Smooth muscle cell (in vitro differentiated cells): ENCODE results near the gene GPC6. TPM values are rescaled to one million over a fixed set of nuclear protein-coding genes. Genes with fewer than 3 reads are reported as not detected.
A peak's percentile ranks its signal among the peaks of the same experiment; 100 is the strongest.

Experiments used
- DNase-seq: peaks from one replicate; lab custom pipeline; 2025; ENCODE audit not compliant: unreplicated experiment; lab: John Stamatoyannopoulos, UW
- H2AFZ ChIP-seq: fragments of 200-600 bp; sonication (generic); 2 replicates; pipeline ENCODE4 v1.6.0; 2016; ENCODE audit warnings: antibody characterized with exemption, low read depth, mild to moderate bottlenecking
- H3F3A ChIP-seq: fragments of 200-600 bp; sonication (generic); 2 replicates; pipeline ENCODE4 v1.6.0; 2017; ENCODE audit warnings: antibody characterized with exemption, low read depth
- H3K27ac ChIP-seq: fragments of 200-600 bp; sonication (generic); 2 replicates; pipeline ENCODE4 v1.5.1; 2016; ENCODE audit warnings: low read depth, mild to moderate bottlenecking
- H3K27me3 ChIP-seq: fragments of 200-600 bp; sonication (generic); 2 replicates; pipeline ENCODE4 v1.6.1; 2016; ENCODE audit warnings: low read depth, mild to moderate bottlenecking
- H3K36me3 ChIP-seq: fragments of 200-600 bp; sonication (generic); 2 replicates; pipeline ENCODE4 v1.5.1; 2016; ENCODE audit warnings: low read depth
- H3K4me1 ChIP-seq: fragments of 200-600 bp; sonication (generic); 2 replicates; pipeline ENCODE4 v1.5.1; 2016; ENCODE audit warnings: low read depth
- H3K4me2 ChIP-seq: fragments of 200-600 bp; sonication (generic); 2 replicates; pipeline ENCODE4 v1.6.0; 2016; ENCODE audit warnings: mild to moderate bottlenecking
- H3K4me3 ChIP-seq: fragments of 200-600 bp; sonication (generic); 2 replicates; pipeline ENCODE4 v1.5.1; 2016; ENCODE audit warnings: mild to moderate bottlenecking
- H3K79me2 ChIP-seq: fragments of 200-600 bp; sonication (generic); 2 replicates; pipeline ENCODE4 v1.6.0; 2016; ENCODE audit warnings: low read depth, mild to moderate bottlenecking
- H3K9ac ChIP-seq: fragments of 200-600 bp; sonication (generic); 2 replicates; pipeline ENCODE4 v1.6.0; 2016; ENCODE audit warnings: low read depth
- H3K9me3 ChIP-seq: fragments of 200-600 bp; sonication (generic); replicated peaks from 2 replicates; pipeline ENCODE4 v1.5.1; 2016; ENCODE audit warnings: low read depth
- H4K20me1 ChIP-seq: fragments of 200-600 bp; sonication (generic); 2 replicates; pipeline ENCODE4 v1.6.0; 2016; ENCODE audit warnings: low read depth
- CTCF ChIP-seq: fragments of 200-600 bp; sonication (generic); IDR thresholded peaks from 2 replicates; pipeline ENCODE4 v1.5.1; 2017; ENCODE audit warnings: borderline replicate concordance, mild to moderate bottlenecking, antibody characterized with exemption; ENCODE audit not compliant: insufficient read depth, poor library complexity, severe bottlenecking
- WGBS: methylation state at CpG from one replicate; pipeline ENCODE4 v1.1.7; 2016; ENCODE audit warnings: low lambda C conversion rate; 5-methylcytosine and 5-hydroxymethylcytosine counted together
- polyA plus RNA-seq: library from polyadenylated mRNA; unstranded; fragments of >200 nt; fragmentation: Nextera tagmentation; extraction: Ambion mirVana; gene quantifications from 2 replicates; pipeline ENCODE4 v1.2.1, GENCODE V29; 2016
- total RNA-seq: library from RNA; depleted of rRNA; stranded (reverse); fragments of >200 nt; gene quantifications from 2 replicates; pipeline ENCODE4 v1.2.3, GENCODE V29; 2014

The GPC6 gene
- total and polyA plus RNA-seq, 2 experiments from 2014 or later: 19.7 to 68.5 TPM

- Histone ChIP-seq H3K4me2 (peak overlapping the region; percentile 35), H3K36me3 (no peaks in the 10 kb centered on the region), H3F3A (no peaks in the 10 kb centered on the region), H3K4me1 (peaks cover 22% of the 10 kb centered on the region), H3K79me2 (no peaks in the 10 kb centered on the region), H3K9ac (no peak overlapping the region), H3K9me3 (no peaks in the 10 kb centered on the region), H3K27me3 (no peaks in the 10 kb centered on the region), H4K20me1 (no peaks in the 10 kb centered on the region), H3K27ac (no peak overlapping the region), H3K4me3 (no peak overlapping the region), H2AFZ (no peak overlapping the region)
- WGBS: 32% methylated on average over 7 of the region's 7 CpGs
- DNase-seq: no peak
- TF ChIP-seq CTCF: no peak
Observed at GRCh38 chr13:94415500-94416237, 1189.1 kb downstream of the GPC6 start.

- TF ChIP-seq CTCF: peak; percentile 41
- Histone ChIP-seq H3K4me2 (no peak overlapping the region), H3K27ac (no peak overlapping the region), H3K27me3 (no peaks in the 10 kb centered on the region), H3K4me3 (no peak overlapping the region), H3F3A (no peaks in the 10 kb centered on the region), H3K4me1 (peaks cover 22% of the 10 kb centered on the region), H3K9ac (no peak overlapping the region), H3K9me3 (no peaks in the 10 kb centered on the region), H4K20me1 (no peaks in the 10 kb centered on the region), H3K36me3 (no peaks in the 10 kb centered on the region), H2AFZ (no peak overlapping the region), H3K79me2 (no peaks in the 10 kb centered on the region)
- DNase-seq: no peak
- 50% methylated on average over 7 of the region's 7 CpGs for WGBS
Observed at GRCh38 chr13:94416454-94417080, 1190.0 kb downstream of the GPC6 start.

GRCh38 chr13:94417294-94417693, 1190.7 kb downstream of the GPC6 start:
- H2AFZ ChIP-seq: no peak overlapping the region
- no peaks in the 10 kb centered on the region for H3F3A ChIP-seq
- H3K4me1 ChIP-seq: peaks cover 22% of the 10 kb centered on the region
- no peak for TF ChIP-seq CTCF
- H3K9me3 ChIP-seq: no peaks in the 10 kb centered on the region
- H3K27ac ChIP-seq: no peak overlapping the region
- H4K20me1 ChIP-seq: no peaks in the 10 kb centered on the region
- no peak for DNase-seq
- H3K4me3 ChIP-seq: no peak overlapping the region
- no peaks in the 10 kb centered on the region for H3K79me2 ChIP-seq
- no peaks in the 10 kb centered on the region for H3K27me3 ChIP-seq
- no peak overlapping the region for H3K4me2 ChIP-seq
- no peak overlapping the region for H3K9ac ChIP-seq
- H3K36me3 ChIP-seq: no peaks in the 10 kb centered on the region
